ENCODE measurements around the gene SNORC. TPM values are rescaled to one million over a fixed set of nuclear protein-coding genes. Genes with fewer than 3 reads are reported as not detected.
"Not testable (repeated sequence)": the region's sequence is repeated elsewhere in the genome, so short reads cannot be mapped to it uniquely, and the experiment has no call there.

Gene SNORC
- total RNA-seq, 4 donors from 2014 or later: 0.45 to 2.5 (median 1.4) TPM

DNA sequence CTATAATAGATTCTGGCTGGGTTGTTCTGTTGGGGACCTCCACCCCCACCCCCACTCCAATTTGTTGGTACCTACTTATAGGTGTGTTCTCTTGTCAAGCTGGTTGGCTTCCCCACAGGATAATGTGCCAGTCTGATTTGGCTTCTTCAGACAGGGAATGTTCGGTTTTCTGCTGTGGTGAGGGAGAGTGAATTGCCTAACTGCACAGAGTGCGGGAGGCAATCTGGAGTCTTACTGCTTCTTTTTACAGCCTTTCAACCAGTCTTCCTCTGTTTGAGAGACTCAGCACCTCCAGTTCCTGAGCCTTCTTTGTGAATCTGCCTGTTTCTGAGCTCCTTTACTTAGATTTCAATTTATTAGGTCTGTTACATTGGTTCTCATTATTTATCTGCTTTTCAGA, 27.4 kb upstream of the SNORC start:
- Histone ChIP-seq H3K36me3 (peaks cover 58 to 93% (median 69%) of the 10 kb centered on the region in 4 donors), H3K27ac (replicated peaks in 1 of 4) (no peak overlapping the region), H3K4me3 (no peak overlapping the region), H3K9me3 (no peaks in the 10 kb centered on the region), H3K27me3 (no peaks in the 10 kb centered on the region), H3K4me1 (peaks cover 14 to 23% (median 17%) of the 10 kb centered on the region in 4 donors)
- TF ChIP-seq EP300 (IDR thresholded peaks at IDR 0.05): no peak
- no peak for DNase-seq (ENCODE audit: extremely low spot score)
- intact Hi-C loops (cut with DNase I): no loop called here
- 68% methylated on average over 2 of the region's 2 CpGs for WGBS

DNA sequence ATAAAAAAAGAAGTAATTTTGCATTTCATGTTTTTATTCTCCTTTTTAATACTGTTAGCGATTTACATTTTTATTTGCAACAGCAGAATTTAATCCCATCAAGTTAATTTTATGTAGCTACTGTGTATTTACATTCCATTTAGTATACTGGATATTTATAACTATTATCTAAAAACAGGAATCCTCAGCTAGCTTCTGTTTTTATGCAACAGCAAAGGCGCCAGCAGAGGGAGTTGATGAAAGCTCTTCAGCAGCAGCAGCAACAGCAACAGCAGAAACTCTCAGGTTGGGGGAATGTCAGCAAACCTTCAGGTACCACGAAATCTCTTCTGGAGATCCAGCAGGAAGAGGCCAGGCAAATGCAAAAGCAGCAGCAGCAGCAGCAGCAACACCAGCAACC, 26.2 kb upstream of the SNORC start:
- Histone ChIP-seq H3K36me3 (peaks cover 68 to 94% (median 81%) of the 10 kb centered on the region in 4 donors), H3K4me3 (no peak overlapping the region), H3K4me1 (peaks cover 9 to 11% (median 10%) of the 10 kb centered on the region in 4 donors), H3K9me3 (no peaks in the 10 kb centered on the region), H3K27ac (replicated peaks in 1 of 4) (no peak overlapping the region), H3K27me3 (no peaks in the 10 kb centered on the region)
- TF ChIP-seq, protein P1, sequence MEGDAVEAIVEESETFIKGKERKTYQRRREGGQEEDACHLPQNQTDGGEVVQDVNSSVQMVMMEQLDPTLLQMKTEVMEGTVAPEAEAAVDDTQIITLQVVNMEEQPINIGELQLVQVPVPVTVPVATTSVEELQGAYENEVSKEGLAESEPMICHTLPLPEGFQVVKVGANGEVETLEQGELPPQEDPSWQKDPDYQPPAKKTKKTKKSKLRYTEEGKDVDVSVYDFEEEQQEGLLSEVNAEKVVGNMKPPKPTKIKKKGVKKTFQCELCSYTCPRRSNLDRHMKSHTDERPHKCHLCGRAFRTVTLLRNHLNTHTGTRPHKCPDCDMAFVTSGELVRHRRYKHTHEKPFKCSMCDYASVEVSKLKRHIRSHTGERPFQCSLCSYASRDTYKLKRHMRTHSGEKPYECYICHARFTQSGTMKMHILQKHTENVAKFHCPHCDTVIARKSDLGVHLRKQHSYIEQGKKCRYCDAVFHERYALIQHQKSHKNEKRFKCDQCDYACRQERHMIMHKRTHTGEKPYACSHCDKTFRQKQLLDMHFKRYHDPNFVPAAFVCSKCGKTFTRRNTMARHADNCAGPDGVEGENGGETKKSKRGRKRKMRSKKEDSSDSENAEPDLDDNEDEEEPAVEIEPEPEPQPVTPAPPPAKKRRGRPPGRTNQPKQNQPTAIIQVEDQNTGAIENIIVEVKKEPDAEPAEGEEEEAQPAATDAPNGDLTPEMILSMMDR (IDR thresholded peaks at IDR 0.05): no peak
- TF ChIP-seq POLR2AphosphoS5 (IDR thresholded peaks at IDR 0.05) (no peak), POLR2A (IDR thresholded peaks at IDR 0.05; ENCODE audit: low read depth) (no peak), EP300 (IDR thresholded peaks at IDR 0.05) (no peak)
- DNase-seq (ENCODE audit: extremely low spot score): no peak
- intact Hi-C loops (cut with DNase I): no loop called here
- 89% methylated on average over 3 of the region's 3 CpGs for WGBS

DNA sequence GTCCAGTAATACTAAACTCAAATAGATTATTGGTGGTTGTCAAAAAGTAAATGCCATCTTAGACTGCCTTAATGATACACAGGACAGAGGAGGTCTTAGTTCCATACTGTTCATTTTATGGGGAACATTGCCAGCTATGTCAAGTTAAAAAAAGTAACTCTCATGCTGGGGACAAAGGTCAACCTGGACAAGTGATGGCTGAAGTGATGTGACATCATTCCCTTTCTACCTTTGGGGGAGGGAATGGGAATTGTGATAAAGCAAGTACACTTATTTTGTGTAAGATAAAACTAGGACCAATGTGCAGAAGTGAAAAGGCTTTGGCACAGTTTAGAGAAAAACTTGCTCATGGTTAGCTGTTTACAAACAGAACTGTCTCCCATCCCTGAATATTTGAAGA, 24.0 kb upstream of the SNORC start:
- peaks cover 0 to 4% (median 0%) of the 10 kb centered on the region in 4 donors for H3K4me1 ChIP-seq
- no peak overlapping the region for H3K27ac ChIP-seq (replicated peaks in 1 of 4)
- H3K27me3 ChIP-seq: no peaks in the 10 kb centered on the region
- TF ChIP-seq EP300 (IDR thresholded peaks at IDR 0.05): no peak
- TF ChIP-seq POLR2A (IDR thresholded peaks at IDR 0.05; ENCODE audit: low read depth): no peak
- TF ChIP-seq, protein P1 (IDR thresholded peaks at IDR 0.05): no peak
- TF ChIP-seq POLR2AphosphoS5 (IDR thresholded peaks at IDR 0.05): no peak
- H3K4me3 ChIP-seq: no peak overlapping the region
- intact Hi-C loops (cut with DNase I): no loop called here
- DNase-seq (ENCODE audit: extremely low spot score): no peak
- H3K9me3 ChIP-seq: no peaks in the 10 kb centered on the region
- peaks cover 77 to 99% (median 94%) of the 10 kb centered on the region in 4 donors for H3K36me3 ChIP-seq

DNA sequence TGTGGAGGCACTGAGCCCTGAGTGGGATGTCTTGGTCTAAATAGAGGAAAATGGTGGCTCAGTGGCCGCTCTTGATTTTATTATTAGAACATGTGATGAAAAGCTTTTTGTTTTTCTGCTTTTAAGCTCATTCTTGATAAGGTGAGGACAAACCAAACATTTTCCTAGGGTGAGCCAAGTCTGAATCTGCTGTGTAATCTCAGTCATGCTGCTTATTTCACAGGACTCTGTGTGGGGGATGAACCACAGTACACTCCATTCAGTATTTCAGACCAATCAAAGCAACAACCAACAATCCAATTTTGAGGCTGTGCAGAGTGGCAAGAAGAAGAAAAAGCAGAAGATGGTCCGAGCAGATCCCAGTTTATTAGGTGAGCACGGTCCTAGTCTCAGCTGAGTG, 20.0 kb upstream of the SNORC start:
- peaks cover 5 to 15% (median 13%) of the 10 kb centered on the region in 4 donors for H3K4me1 ChIP-seq
- H3K4me3 ChIP-seq: no peak overlapping the region
- no peak for DNase-seq (ENCODE audit: extremely low spot score)
- TF ChIP-seq, protein P1 (IDR thresholded peaks at IDR 0.05): no peak
- TF ChIP-seq POLR2A (IDR thresholded peaks at IDR 0.05; ENCODE audit: low read depth) (no peak), POLR2AphosphoS5 (IDR thresholded peaks at IDR 0.05) (no peak), EP300 (IDR thresholded peaks at IDR 0.05) (no peak)
- intact Hi-C loops (cut with DNase I): loop anchor here (5.0 kb wide), 1 partner anchor 402 kb away; the partner anchor contains the start of gene ATG16L1
- WGBS: 93% methylated on average over 3 of the region's 3 CpGs
- H3K27me3 ChIP-seq: no peaks in the 10 kb centered on the region
- H3K9me3 ChIP-seq: no peaks in the 10 kb centered on the region
- H3K36me3 ChIP-seq: peaks cover 61 to 93% (median 79%) of the 10 kb centered on the region in 4 donors
- no peak overlapping the region for H3K27ac ChIP-seq (replicated peaks in 1 of 4)

DNA sequence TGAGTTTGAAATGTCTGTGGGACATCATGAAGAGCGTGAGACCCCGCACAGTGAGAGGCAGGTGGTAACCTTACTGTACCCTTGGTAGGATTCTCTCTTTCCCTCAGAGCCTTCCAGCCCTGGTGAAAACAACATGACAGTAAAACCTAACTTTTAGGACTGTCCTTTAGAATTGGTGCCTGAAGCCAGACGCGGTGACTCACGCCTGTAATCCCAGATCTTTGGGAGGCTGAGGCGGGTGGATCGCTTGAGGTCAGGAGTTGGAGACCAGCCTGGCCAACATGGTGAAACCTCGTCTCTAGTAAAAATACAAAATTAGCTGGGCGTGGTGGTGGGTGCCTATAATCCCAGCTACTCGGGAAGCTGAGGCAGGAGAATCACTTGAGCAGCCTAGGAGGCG, 18.0 kb upstream of the SNORC start:
- H3K36me3 ChIP-seq: peaks cover 57 to 94% (median 80%) of the 10 kb centered on the region in 4 donors

DNA sequence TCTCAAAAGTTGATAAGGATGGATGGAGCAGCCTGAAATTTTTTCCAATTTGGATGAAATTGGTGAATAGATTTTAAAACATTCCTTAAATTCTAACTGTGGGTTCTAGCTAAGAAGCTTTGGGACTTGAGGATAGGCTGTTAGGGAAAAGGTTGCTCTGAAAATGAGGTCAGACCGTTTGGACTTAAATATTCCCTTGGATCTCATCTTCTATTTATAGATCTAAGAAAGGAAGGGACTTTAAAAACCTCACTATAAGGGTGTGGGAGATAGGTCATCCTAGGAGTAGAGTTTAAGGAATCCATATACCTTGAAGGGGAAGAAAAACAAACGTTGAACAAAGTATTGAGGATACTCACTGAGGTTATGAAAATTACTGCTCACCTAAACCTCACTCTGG, 17.4 kb upstream of the SNORC start:
- Histone ChIP-seq H3K4me3 (no peak overlapping the region), H3K4me1 (peaks cover 5 to 15% (median 13%) of the 10 kb centered on the region in 4 donors), H3K9me3 (no peaks in the 10 kb centered on the region), H3K27ac (replicated peaks in 1 of 4) (no peak overlapping the region), H3K36me3 (peaks cover 56 to 94% (median 80%) of the 10 kb centered on the region in 4 donors), H3K27me3 (no peaks in the 10 kb centered on the region)
- no peak for DNase-seq (ENCODE audit: extremely low spot score)
- intact Hi-C loops (cut with DNase I): loop anchor here (5.0 kb wide), 1 partner anchor 400 kb away; the partner anchor contains the start of gene ATG16L1
- 42% methylated on average over 2 of the region's 2 CpGs for WGBS
- TF ChIP-seq POLR2AphosphoS5 (IDR thresholded peaks at IDR 0.05) (no peak), EP300 (IDR thresholded peaks at IDR 0.05) (no peak), POLR2A (IDR thresholded peaks at IDR 0.05; ENCODE audit: low read depth) (no peak)
- TF ChIP-seq, protein P1 (IDR thresholded peaks at IDR 0.05): no peak

More for the DNA sequence above, 18.0 kb upstream of the SNORC start:
- H3K4me3 ChIP-seq; H3K27ac ChIP-seq (replicated peaks in 1 of 4); H3K27me3 ChIP-seq; H3K9me3 ChIP-seq; DNase-seq (ENCODE audit: extremely low spot score): not testable (repeated sequence)
- WGBS: 90% methylated on average over 9 of the region's 11 CpGs
- H3K4me1 ChIP-seq: peaks cover 5 to 15% (median 13%) of the 10 kb centered on the region in 4 donors
- intact Hi-C loops (cut with DNase I): loop anchor here (5.0 kb wide), 1 partner anchor 400 kb away; the partner anchor contains the start of gene ATG16L1
